Coronary artery (tissue), 2 donors: ENCODE data around the gene ACP1.

Experiments
- DNase-seq: peaks from one replicate; pipeline ENCODE4 v3.0.0-alpha.2; 2017; ENCODE audit warnings: low spot score
- H3K27ac ChIP-seq, 2 donors: fragments of 200-600 bp; sonication (generic); one replicate each; pipeline ENCODE4 v1.5.1; 2016 to 2019
- H3K4me3 ChIP-seq: fragments of 200-600 bp; sonication (generic); 2 replicates; pipeline ENCODE4 v1.5.1; 2016; ENCODE audit warnings: mild to moderate bottlenecking, moderate library complexity
- TF ChIP-seq, protein P1 (sequence below): fragments of 200-600 bp; sonication (generic); IDR thresholded peaks from one replicate; pipeline ENCODE4 v1.5.1; 2019; ENCODE audit warnings: antibody characterized with exemption

Gene ACP1

DNA sequence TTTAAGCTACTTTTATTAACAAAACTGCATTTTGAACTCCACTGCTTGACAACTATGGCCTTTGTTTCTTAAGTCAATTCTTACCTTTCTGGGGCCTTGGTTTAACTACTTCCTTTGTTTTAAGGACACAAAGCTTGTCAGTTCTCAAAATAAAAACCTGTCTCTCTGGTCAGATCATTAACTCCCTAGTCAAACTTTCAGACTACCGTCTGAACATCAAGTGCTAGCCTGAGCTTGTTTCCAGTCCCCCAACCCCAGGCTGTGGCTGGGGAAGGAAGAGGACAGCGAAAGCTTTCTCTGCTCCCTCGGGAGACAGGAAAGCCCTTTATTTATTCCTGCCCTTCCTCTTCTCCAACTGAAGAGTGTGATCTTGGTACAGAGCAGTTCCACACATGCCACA is 2.6 kb upstream of the ACP1 start:
- TF ChIP-seq, protein P1, sequence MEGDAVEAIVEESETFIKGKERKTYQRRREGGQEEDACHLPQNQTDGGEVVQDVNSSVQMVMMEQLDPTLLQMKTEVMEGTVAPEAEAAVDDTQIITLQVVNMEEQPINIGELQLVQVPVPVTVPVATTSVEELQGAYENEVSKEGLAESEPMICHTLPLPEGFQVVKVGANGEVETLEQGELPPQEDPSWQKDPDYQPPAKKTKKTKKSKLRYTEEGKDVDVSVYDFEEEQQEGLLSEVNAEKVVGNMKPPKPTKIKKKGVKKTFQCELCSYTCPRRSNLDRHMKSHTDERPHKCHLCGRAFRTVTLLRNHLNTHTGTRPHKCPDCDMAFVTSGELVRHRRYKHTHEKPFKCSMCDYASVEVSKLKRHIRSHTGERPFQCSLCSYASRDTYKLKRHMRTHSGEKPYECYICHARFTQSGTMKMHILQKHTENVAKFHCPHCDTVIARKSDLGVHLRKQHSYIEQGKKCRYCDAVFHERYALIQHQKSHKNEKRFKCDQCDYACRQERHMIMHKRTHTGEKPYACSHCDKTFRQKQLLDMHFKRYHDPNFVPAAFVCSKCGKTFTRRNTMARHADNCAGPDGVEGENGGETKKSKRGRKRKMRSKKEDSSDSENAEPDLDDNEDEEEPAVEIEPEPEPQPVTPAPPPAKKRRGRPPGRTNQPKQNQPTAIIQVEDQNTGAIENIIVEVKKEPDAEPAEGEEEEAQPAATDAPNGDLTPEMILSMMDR = no peak
- H3K4me3 ChIP-seq = no peak overlapping the region
- DNase-seq = no peak
- H3K27ac ChIP-seq = no peak overlapping the region

DNA sequence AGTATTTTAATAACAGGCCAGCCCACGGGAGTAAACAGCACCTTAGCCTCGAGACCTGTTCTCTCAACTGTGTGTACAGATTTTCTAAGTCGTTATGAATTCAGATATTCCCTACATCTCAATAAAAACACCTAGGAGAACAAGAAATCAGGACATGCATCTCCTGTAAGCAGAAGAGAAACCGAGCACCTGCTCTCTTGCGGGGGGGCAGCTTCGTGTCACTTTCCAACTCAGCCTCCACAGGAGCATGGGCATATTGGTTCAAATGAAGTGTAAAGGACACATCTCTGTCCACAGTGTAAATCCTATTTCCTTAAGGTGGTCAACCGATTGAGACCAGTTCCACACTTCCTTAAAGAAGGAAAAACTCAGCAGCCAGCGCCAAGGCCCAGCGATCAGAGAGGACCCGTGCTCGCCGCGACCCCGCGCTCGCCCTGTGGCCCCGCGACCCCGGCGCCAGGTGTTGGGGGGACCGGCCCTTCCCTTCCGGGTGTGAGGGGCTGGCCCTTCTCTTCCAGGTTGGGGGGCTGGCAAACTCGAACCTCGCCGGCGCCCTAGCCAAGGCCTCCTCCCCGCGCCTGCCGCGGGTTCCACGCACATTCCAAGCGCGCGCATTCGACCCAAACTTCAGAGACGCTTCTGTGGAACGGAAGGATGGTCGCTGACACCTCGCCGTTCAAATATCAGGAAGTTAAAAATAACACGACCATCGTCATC is 1.6 kb upstream of the ACP1 start:
- Histone ChIP-seq H3K4me3 (peak overlapping the region; percentile 86), H3K27ac (no peak overlapping the region)
- TF ChIP-seq, protein P1 = no peak
- DNase-seq = no peak

DNA sequence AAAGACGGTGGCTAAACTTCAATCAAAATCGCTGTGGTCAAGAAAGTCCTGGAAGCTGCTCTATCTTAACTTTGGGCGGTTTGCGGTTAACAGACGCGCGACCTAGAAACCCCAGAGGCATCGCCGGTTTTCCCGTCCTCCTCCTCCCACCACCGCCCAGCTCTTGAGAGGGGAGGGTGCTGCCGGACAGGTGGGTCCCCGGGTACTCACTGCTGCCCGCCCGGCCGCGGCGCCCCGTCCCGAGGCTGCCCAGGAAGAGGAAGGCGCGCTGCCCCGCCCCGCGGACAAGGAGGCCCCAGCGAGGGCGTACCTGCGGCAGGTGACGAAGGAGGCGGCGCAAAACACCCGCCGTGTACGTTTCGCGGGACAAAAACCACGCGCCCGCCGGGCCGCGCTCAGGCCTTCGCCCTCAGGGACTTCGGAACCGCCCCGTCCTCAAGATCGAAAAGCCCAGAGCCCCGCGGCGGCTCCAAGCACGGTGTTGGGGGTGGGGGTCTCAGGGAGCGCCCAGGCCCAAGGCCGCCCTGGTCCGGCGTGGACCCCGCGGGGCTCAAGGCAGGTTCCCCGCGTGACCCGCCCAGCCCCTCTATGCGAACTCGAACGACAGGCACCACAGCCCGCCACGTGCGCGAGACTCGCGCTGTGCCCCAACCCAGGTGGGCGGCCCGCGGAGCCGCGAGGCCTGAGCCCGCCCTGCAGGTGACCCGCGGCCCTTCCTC is 814 bp upstream of the ACP1 start, which contains the start of gene SH3YL1:
Gene SH3YL1 (minus strand): TSS at position 259 of the 719 bp plus-strand sequence. CDS start 48 bp downstream, at position 211.
- H3K27ac ChIP-seq = peak within 1 kb of the TSS; percentile 71 to 86
- peak within 1 kb of the TSS; percentile 86 for H3K4me3 ChIP-seq
- DNase-seq = peak; percentile 74
- TF ChIP-seq, protein P1 = no peak

DNA sequence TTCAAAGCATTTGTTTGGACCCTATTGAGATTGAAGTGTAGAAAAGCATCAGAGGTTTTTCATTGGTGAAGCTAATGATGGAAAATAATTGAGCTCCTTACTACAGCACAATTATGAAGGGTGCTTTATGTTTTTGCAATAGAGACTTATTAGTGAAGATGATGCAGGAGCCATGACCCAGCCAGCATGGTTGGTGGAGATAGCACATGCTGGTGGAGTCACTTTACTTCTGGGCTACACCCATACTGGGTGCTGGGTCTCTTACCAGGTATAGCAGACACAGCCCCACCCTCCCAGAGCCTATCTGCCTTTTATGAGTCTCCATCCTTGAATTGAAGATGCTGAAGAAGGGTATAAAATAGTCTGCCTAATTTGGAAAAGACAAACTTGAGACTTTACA is 3.6 kb downstream of the ACP1 start:
- no peak for DNase-seq
- H3K4me3 ChIP-seq = no peak overlapping the region
- H3K27ac ChIP-seq = no peak overlapping the region
- TF ChIP-seq, protein P1 = no peak

DNA sequence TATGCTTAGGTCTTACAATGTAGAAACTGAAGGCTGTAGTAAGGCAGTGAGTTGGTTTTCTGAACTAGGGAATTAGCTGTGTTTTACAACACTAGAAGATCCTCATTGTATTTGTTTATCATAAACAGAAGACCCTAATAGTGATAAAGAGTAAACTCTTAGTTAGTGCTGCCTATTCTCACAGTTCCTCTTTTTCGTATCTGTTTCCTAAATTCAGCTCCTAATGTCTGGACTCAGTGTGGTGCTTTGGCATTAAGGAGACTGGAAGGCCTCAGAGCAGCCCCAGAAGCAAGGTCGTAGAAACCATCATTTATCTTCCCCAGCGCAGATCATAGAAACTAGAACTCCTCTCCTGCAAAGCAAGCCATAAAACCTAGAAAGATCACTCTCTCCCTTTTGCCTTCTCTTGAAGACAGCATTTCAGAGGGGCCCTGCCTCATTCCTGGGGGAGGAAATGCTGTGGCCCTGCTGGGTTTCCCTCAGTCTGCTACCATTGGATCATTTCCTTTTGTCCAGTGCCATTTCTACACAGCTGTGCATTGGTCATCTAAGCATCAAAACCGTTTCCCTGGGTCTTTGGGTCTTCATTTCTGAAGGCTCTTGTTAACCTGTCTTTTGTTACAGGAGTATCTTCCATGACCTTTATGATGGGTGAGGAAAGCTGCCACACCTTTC is 4.7 kb downstream of the ACP1 start:
- DNase-seq = no peak
- TF ChIP-seq, protein P1 = no peak
- H3K4me3 ChIP-seq = no peak overlapping the region
- no peak overlapping the region for H3K27ac ChIP-seq

DNA sequence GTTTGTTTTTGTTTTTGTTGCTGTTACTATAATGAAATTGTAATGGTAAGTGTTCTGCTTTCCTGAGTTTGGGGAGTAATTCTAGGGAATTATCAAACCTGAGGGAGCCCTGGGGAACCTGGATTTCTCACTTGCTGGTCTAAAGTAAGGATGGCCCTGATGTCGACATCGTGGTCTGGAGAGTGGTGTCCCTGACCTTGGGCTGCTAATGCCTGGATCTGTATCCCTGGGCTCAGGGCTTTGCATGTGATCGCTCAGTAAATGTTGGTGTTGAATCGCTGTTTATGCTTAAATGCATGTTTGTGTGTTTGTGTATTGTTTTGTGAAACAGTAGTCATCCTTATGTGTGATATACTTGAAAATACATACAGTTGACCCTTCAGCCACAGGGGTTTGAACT is 6.1 kb downstream of the ACP1 start:
- TF ChIP-seq, protein P1 = no peak
- no peak overlapping the region for H3K4me3 ChIP-seq
- DNase-seq = no peak
- no peak overlapping the region for H3K27ac ChIP-seq
